ENCODE results near the gene RAP1GAP.

The RAP1GAP gene

GRCh38 chr1:21624571-21625389, 44.4 kb downstream of the RAP1GAP start:
- no peak for DNase-seq

GRCh38 chr1:21623410-21623961, 45.7 kb downstream of the RAP1GAP start:
- DNase-seq = no peak

GRCh38 chr1:21622466-21623315, 46.5 kb downstream of the RAP1GAP start:
- peak; percentile 60 for DNase-seq

- DNase-seq = no peak
These were observed 47.3 kb downstream of the RAP1GAP start for GRCh38 chr1:21621761-21622436.

GRCh38 chr1:21621051-21621450, 48.1 kb downstream of the RAP1GAP start:
- DNase-seq = no peak

- DNase-seq = no peak
These were observed 48.7 kb downstream of the RAP1GAP start for GRCh38 chr1:21620496-21620895.

GRCh38 chr1:21620011-21620410, 49.1 kb downstream of the RAP1GAP start:
- DNase-seq = no peak

GRCh38 chr1:21619375-21619947, 49.7 kb downstream of the RAP1GAP start:
- DNase-seq = no peak

- DNase-seq = no peak
These were observed 50.4 kb downstream of the RAP1GAP start for GRCh38 chr1:21618561-21619374.

- no peak for DNase-seq
These were observed 51.1 kb downstream of the RAP1GAP start for GRCh38 chr1:21618059-21618458.

GRCh38 chr1:21617126-21617738, 51.9 kb downstream of the RAP1GAP start:
- DNase-seq = no peak

GRCh38 chr1:21616372-21616771, 52.8 kb downstream of the RAP1GAP start:
- DNase-seq = no peak

GRCh38 chr1:21614419-21615115, 54.6 kb downstream of the RAP1GAP start:
- DNase-seq = no peak

- no peak for DNase-seq
These were observed 55.9 kb downstream of the RAP1GAP start for GRCh38 chr1:21613072-21613867.

GRCh38 chr1:21612057-21612456, 57.1 kb downstream of the RAP1GAP start:
- no peak for DNase-seq

GRCh38 chr1:21610989-21611785, 58.0 kb downstream of the RAP1GAP start:
- DNase-seq = no peak

- no peak for DNase-seq
These were observed 59.1 kb downstream of the RAP1GAP start for GRCh38 chr1:21610027-21610426.

- DNase-seq = no peak
These were observed 60.4 kb downstream of the RAP1GAP start for GRCh38 chr1:21608798-21609197.

Measured in stimulated activated CD4-positive, alpha-beta T cell treated with anti-CD3 and anti-CD28 coated beads, Interleukin-4, amount 100 ng/mL, for 1 hour (primary cell).